Loucy (cell line): ENCODE measurements around the gene TENM4.

Experiments used
- H2AFZ ChIP-seq: fragments of 200-600 bp; sonication (generic); 2 replicates; pipeline ENCODE4 v1.6.0; 2016; ENCODE audit warnings: antibody characterized with exemption, mild to moderate bottlenecking, low read length, moderate library complexity
- H3F3A ChIP-seq: fragments of 200-600 bp; 2 replicates; pipeline ENCODE4 v1.6.0; 2016; ENCODE audit warnings: antibody characterized with exemption, low read depth, mild to moderate bottlenecking
- H3K27me3 ChIP-seq: fragments of 200-600 bp; sonication (generic); 2 replicates; pipeline ENCODE4 v1.6.1; 2014; ENCODE audit warnings: low read length, mild to moderate bottlenecking; ENCODE audit not compliant: insufficient read depth, poor library complexity, severe bottlenecking
- H3K36me3 ChIP-seq: fragments of 200-600 bp; sonication (generic); 2 replicates; pipeline ENCODE4 v1.6.1; 2016; ENCODE audit warnings: low read length; ENCODE audit not compliant: insufficient read depth
- H3K4me1 ChIP-seq: fragments of 200-600 bp; sonication (generic); 2 replicates; pipeline ENCODE4 v1.5.1; 2014; ENCODE audit warnings: low read length, mild to moderate bottlenecking; ENCODE audit not compliant: insufficient read depth, poor library complexity, severe bottlenecking
- H3K4me2 ChIP-seq: fragments of 200-600 bp; sonication (generic); 2 replicates; pipeline ENCODE4 v1.6.0; 2014; ENCODE audit warnings: antibody characterized with exemption, low read length, low read depth, mild to moderate bottlenecking; ENCODE audit not compliant: poor library complexity, severe bottlenecking
- H3K4me3 ChIP-seq: fragments of 200-600 bp; sonication (generic); 2 replicates; pipeline ENCODE4 v1.5.1; 2014; ENCODE audit warnings: low read length, mild to moderate bottlenecking, mixed read lengths; ENCODE audit not compliant: poor library complexity, severe bottlenecking
- H3K79me2 ChIP-seq: fragments of 200-600 bp; sonication (generic); 2 replicates; pipeline ENCODE4 v1.6.1; 2014; ENCODE audit warnings: low read length; ENCODE audit not compliant: insufficient read depth
- H3K9ac ChIP-seq: fragments of 200-600 bp; sonication (generic); 2 replicates; pipeline ENCODE4 v1.6.0; 2014; ENCODE audit warnings: mild to moderate bottlenecking, low read depth, low read length, moderate library complexity; ENCODE audit not compliant: poor library complexity, severe bottlenecking
- H3K9me2 ChIP-seq: fragments of 200-600 bp; sonication (generic); replicated peaks from 2 replicates; pipeline ENCODE4 v1.6.1; 2016; ENCODE audit warnings: low read depth, low read length, mixed read lengths
- H3K9me3 ChIP-seq: fragments of 200-600 bp; sonication (generic); 2 replicates; pipeline ENCODE4 v1.6.1; 2014; ENCODE audit warnings: mild to moderate bottlenecking, antibody characterized with exemption, low read length, low read depth; ENCODE audit not compliant: insufficient read depth
- H4K20me1 ChIP-seq: fragments of 200-600 bp; sonication (generic); 2 replicates; pipeline ENCODE4 v1.6.0; 2014; ENCODE audit warnings: antibody characterized with exemption, low read length, mild to moderate bottlenecking; ENCODE audit not compliant: insufficient read depth, poor library complexity, severe bottlenecking
- CTCF ChIP-seq: fragments of 200-600 bp; sonication (generic); conservative IDR thresholded peaks from 2 replicates; pipeline ENCODE4 v1.5.1; 2014; ENCODE audit warnings: mild to moderate bottlenecking, antibody characterized with exemption, low read length
- EZH2phosphoT487 ChIP-seq: fragments of 200-600 bp; IDR thresholded peaks from 2 replicates; pipeline ENCODE4 v1.6.1; 2018; ENCODE audit warnings: antibody characterized with exemption, mild to moderate bottlenecking, moderate library complexity, borderline replicate concordance

TENM4 gene

DNA sequence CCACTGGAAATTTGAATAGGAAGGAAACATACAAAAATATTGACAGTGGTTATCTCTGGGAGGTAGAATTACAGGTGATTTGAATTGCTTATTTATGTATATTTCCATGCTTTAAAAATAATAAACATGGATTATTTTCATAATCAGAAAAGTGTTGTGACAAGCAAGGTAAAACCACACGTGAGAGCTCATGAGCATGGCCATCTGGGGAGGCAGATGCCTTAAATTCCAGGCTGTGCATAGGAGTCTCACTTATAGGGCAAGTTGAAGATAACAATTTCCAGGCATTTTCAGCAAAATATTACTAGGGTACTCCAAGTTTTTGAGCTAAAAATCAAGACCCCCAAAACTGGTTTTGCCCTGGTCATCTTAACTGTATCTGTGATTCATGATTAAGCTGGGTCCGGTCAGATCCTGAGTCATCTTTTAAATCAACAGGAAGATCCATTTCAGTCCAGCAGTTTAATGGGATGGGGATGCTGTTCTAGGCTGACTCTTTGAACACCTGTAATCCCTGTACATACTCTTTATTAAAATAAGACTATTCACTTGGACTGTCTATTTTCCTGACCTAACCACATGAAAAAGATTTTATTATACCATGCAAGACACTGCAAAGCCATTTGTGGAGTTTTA is 750.4 kb downstream of the TENM4 start:
- H3K9ac ChIP-seq = no peak overlapping the region
- TF ChIP-seq CTCF (no peak), EZH2phosphoT487 (no peak)
- H4K20me1 ChIP-seq = no peaks in the 10 kb centered on the region
- H3K4me1 ChIP-seq = no peaks in the 10 kb centered on the region
- H3K9me3 ChIP-seq = no peaks in the 10 kb centered on the region
- H3K79me2 ChIP-seq = no peaks in the 10 kb centered on the region
- H3K27me3 ChIP-seq = no peaks in the 10 kb centered on the region
- H3K36me3 ChIP-seq = no peaks in the 10 kb centered on the region
- no peak overlapping the region for H2AFZ ChIP-seq
- no peak overlapping the region for H3K4me2 ChIP-seq
- no peaks in the 10 kb centered on the region for H3K9me2 ChIP-seq
- no peaks in the 10 kb centered on the region for H3F3A ChIP-seq
- no peak overlapping the region for H3K4me3 ChIP-seq

- Histone ChIP-seq H3K9ac (no peak overlapping the region), H3K27me3 (no peaks in the 10 kb centered on the region), H3K9me2 (no peaks in the 10 kb centered on the region), H4K20me1 (no peaks in the 10 kb centered on the region), H3K4me3 (no peak overlapping the region), H3K4me2 (no peak overlapping the region), H2AFZ (no peak overlapping the region), H3K79me2 (no peaks in the 10 kb centered on the region), H3K9me3 (no peaks in the 10 kb centered on the region), H3K36me3 (no peaks in the 10 kb centered on the region), H3F3A (no peaks in the 10 kb centered on the region), H3K4me1 (no peaks in the 10 kb centered on the region)
- TF ChIP-seq EZH2phosphoT487 (no peak), CTCF (no peak)
These were observed 751.2 kb downstream of the TENM4 start for GRCh38 chr11:78689585-78690153.

DNA sequence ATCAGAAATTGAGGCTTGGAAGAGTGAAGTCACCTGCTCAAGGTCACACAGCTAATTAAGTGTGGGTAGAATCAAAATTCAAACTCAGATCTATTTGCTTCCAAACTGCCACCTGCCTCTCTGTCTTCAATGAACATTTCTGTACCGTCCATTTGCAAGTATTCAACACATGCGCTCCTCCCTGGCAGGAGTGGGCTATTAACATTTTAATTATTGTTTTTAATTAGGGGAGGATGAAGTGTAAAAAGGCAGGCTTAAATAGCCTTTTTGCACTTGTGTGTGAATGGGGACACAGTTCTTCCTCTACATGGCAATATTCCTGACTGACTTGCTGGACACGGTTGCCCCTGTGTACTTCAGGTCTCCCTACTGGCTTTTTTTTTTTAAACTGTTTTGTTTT is 751.7 kb downstream of the TENM4 start:
- Histone ChIP-seq H3K9me2 (no peaks in the 10 kb centered on the region), H3K9ac (no peak overlapping the region), H3K9me3 (no peaks in the 10 kb centered on the region), H2AFZ (no peak overlapping the region), H3K4me2 (no peak overlapping the region), H3K36me3 (no peaks in the 10 kb centered on the region), H3K4me1 (no peaks in the 10 kb centered on the region), H3F3A (no peaks in the 10 kb centered on the region), H3K4me3 (no peak overlapping the region), H3K79me2 (no peaks in the 10 kb centered on the region), H4K20me1 (no peaks in the 10 kb centered on the region), H3K27me3 (no peaks in the 10 kb centered on the region)
- no peak for TF ChIP-seq CTCF
